Fibroblast of lung (primary cell): Measurements from ENCODE around the gene NFE2L3. TPM values are rescaled to one million over a fixed set of nuclear protein-coding genes. Genes with fewer than 3 reads are reported as not detected.

ENCODE experiments used
- DNase-seq, 2 donors: peaks; one replicate each; pipeline versions ENCODE4 v3.0.0 to v3.0.0-alpha.2; 2010; ENCODE audit warnings: low read depth in 2 of 2
- H2AFZ ChIP-seq: 2 replicates; pipeline ENCODE4 v1.5.1; 2012; ENCODE audit warnings: low read length, control low read depth, inconsistent platforms
- H3K27ac ChIP-seq: 2 replicates; pipeline ENCODE4 v1.5.1; 2011; ENCODE audit warnings: low read length, control low read depth; ENCODE audit not compliant: insufficient read depth
- H3K27me3 ChIP-seq: 2 replicates; pipeline ENCODE4 v1.5.1; 2011; ENCODE audit warnings: mild to moderate bottlenecking, low read length; ENCODE audit not compliant: control insufficient read depth, insufficient read depth
- H3K36me3 ChIP-seq: 2 replicates; pipeline ENCODE4 v1.5.1; 2011; ENCODE audit warnings: low read length; ENCODE audit not compliant: control insufficient read depth, insufficient read depth
- H3K4me1 ChIP-seq: 2 replicates; pipeline ENCODE4 v1.5.1; 2011; ENCODE audit warnings: low read length; ENCODE audit not compliant: control insufficient read depth, insufficient read depth; ENCODE audit errors: extremely low read depth
- H3K4me2 ChIP-seq: 2 replicates; pipeline ENCODE4 v1.5.1; 2011; ENCODE audit warnings: low read length, control low read depth; ENCODE audit not compliant: insufficient read depth; ENCODE audit errors: extremely low read depth
- H3K4me3 ChIP-seq, 4 experiments: fragments of 200-600 bp in 1 of 4; sonication (generic) in 1 of 4; replicated peaks in 1 of 4; 2 replicates each; pipeline ENCODE4 v1.5.1; 2011 to 2016; ENCODE audit warnings: low read length in 4 of 4, low read depth in 3 of 4, mild to moderate bottlenecking in 3 of 4, control low read depth in 2 of 4, inconsistent platforms in 1 of 4, mixed read lengths in 1 of 4; ENCODE audit not compliant: insufficient read depth in 1 of 4; ENCODE audit errors: control extremely low read depth in 1 of 4
- H3K79me2 ChIP-seq: 2 replicates; pipeline ENCODE4 v1.5.1; 2012; ENCODE audit warnings: mild to moderate bottlenecking, low read length, inconsistent platforms; ENCODE audit not compliant: control insufficient read depth, insufficient read depth
- H3K9ac ChIP-seq: 2 replicates; pipeline ENCODE4 v1.5.1; 2011; ENCODE audit warnings: mild to moderate bottlenecking, low read length, control low read depth; ENCODE audit not compliant: insufficient read depth
- H3K9me3 ChIP-seq: 2 replicates; pipeline ENCODE4 v1.5.1; 2012; ENCODE audit warnings: low read depth, low read length; ENCODE audit not compliant: control insufficient read depth, insufficient read depth
- H4K20me1 ChIP-seq: 2 replicates; pipeline ENCODE4 v1.5.1; 2011; ENCODE audit warnings: low read length; ENCODE audit not compliant: control insufficient read depth, insufficient read depth; ENCODE audit errors: extremely low read depth
- EZH2 ChIP-seq: IDR thresholded peaks from 2 replicates; pipeline ENCODE4 v1.5.1; 2012; ENCODE audit warnings: low read length, control low read depth, mild to moderate bottlenecking; ENCODE audit errors: missing control alignments
- polyA plus RNA-seq, 2 donors: library from polyadenylated mRNA; depleted of rRNA in 1 of 2; stranded (reverse) in 1 of 2; unstranded in 1 of 2; fragments of >200 nt; gene quantifications; 2 replicates each; pipeline ENCODE4 v1.2.1, GENCODE V29; 2011 to 2012; ENCODE audit warnings: missing spikeins in 1 of 2
- total RNA-seq: library from RNA; depleted of rRNA; stranded (reverse); fragments of >200 nt; gene quantifications from 2 replicates; pipeline ENCODE4 v1.2.1, GENCODE V29; 2014
- TF ChIP-seq, protein P1 (sequence below), 2 donors: IDR thresholded peaks in 1 of 2; conservative IDR thresholded peaks in 1 of 2; 1 replicate in 1 of 2; 2 replicates in 1 of 2; pipeline ENCODE4 v1.5.1; 2011 to 2012; ENCODE audit warnings: low read length in 2 of 2, control low read depth in 1 of 2, inconsistent platforms in 1 of 2, low read depth in 1 of 2, mild to moderate bottlenecking in 1 of 2

NFE2L3 gene
- total and polyA plus RNA-seq, 2 donors (not counting 1 experiment from before 2014, with no cell fraction given) = 5.3 to 9.1 TPM

DNA sequence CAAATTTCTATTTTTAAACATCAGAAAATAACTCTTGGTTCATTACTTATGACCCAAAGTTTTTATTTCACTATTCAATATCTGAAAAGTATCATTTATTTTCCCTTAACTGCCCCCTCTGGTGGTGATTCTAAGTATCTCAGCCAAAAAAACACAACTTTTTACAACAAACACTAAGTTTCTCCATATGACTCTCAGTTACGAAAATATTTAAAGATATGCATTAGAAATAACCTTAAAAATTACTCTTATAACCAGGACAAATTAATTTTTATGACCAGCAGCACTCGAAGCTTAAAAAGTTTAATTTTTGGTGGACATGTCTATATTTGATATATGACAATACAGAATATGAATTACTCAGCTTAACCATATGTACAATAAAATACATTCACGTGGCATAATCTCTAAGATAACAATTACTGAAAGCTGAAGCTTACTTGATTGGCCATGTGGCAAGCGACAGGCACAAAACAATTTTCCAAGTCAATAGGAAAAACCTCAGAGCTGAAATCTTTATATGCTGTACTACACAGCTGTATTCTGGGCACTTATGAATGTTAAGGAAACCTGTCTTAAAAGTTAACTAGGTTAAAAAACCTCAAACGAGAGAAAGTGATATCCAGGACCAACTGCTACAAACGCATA, 46.3 kb downstream of the NFE2L3 start:
- no peaks in the 10 kb centered on the region for H3K27me3 ChIP-seq
- peak overlapping the region; percentile 82 for H3K4me2 ChIP-seq
- TF ChIP-seq, protein P1, sequence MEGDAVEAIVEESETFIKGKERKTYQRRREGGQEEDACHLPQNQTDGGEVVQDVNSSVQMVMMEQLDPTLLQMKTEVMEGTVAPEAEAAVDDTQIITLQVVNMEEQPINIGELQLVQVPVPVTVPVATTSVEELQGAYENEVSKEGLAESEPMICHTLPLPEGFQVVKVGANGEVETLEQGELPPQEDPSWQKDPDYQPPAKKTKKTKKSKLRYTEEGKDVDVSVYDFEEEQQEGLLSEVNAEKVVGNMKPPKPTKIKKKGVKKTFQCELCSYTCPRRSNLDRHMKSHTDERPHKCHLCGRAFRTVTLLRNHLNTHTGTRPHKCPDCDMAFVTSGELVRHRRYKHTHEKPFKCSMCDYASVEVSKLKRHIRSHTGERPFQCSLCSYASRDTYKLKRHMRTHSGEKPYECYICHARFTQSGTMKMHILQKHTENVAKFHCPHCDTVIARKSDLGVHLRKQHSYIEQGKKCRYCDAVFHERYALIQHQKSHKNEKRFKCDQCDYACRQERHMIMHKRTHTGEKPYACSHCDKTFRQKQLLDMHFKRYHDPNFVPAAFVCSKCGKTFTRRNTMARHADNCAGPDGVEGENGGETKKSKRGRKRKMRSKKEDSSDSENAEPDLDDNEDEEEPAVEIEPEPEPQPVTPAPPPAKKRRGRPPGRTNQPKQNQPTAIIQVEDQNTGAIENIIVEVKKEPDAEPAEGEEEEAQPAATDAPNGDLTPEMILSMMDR (conservative IDR thresholded peaks at IDR 0.05 in 1 of 2, IDR thresholded peaks at IDR 0.05 in 1 of 2; ENCODE audit: low read depth in 1 of 2, low read length in 2 of 2) = peak in 1 of 2 donors; percentile 65
- no peak for TF ChIP-seq EZH2
- H2AFZ ChIP-seq = no peak overlapping the region
- peaks cover 2% of the 10 kb centered on the region for H3K36me3 ChIP-seq
- H4K20me1 ChIP-seq = peaks cover 10% of the 10 kb centered on the region
- DNase-seq = peak in 1 of 2 donors; percentile 55
- H3K9ac ChIP-seq = peak overlapping the region; percentile 4
- peaks cover 10% of the 10 kb centered on the region for H3K4me1 ChIP-seq
- peak overlapping the region; percentile 87 to 99 (median 92) for H3K4me3 ChIP-seq
- no peaks in the 10 kb centered on the region for H3K9me3 ChIP-seq
- H3K79me2 ChIP-seq = peaks cover 89% of the 10 kb centered on the region
- H3K27ac ChIP-seq = no peak overlapping the region

DNA sequence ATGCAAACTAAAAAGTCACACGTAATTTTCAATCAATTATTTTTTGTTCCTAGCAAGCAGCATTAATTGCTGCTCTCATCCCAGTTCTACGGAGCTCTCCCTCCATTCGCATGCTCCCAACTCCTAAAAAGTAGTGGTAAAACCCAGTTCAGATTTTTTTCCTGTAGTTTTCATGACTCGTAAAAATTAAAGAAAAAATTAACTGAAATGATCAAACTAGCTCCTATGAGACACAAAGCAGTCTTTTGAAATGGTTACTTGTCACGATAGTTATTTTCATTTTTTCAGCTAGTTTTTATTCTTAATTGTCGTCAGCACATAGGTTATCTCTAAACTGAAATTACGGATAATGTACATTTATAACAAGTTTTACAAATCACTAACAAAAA, 46.8 kb downstream of the NFE2L3 start:
- no peak for DNase-seq
- Histone ChIP-seq H3K27me3 (no peaks in the 10 kb centered on the region), H3K27ac (peak overlapping the region; percentile 98), H3K9ac (peak overlapping the region; percentile 95), H3K4me3 (peak overlapping the region; percentile 87 to 99 (median 92)), H2AFZ (no peak overlapping the region), H3K9me3 (no peaks in the 10 kb centered on the region), H4K20me1 (peaks cover 10% of the 10 kb centered on the region), H3K79me2 (peaks cover 89% of the 10 kb centered on the region), H3K4me2 (peak overlapping the region; percentile 64), H3K4me1 (peaks cover 10% of the 10 kb centered on the region), H3K36me3 (peaks cover 2% of the 10 kb centered on the region)
- TF ChIP-seq, protein P1 (conservative IDR thresholded peaks at IDR 0.05 in 1 of 2, IDR thresholded peaks at IDR 0.05 in 1 of 2; ENCODE audit: low read depth in 1 of 2, low read length in 2 of 2) = no peak
- TF ChIP-seq EZH2 = no peak

DNA sequence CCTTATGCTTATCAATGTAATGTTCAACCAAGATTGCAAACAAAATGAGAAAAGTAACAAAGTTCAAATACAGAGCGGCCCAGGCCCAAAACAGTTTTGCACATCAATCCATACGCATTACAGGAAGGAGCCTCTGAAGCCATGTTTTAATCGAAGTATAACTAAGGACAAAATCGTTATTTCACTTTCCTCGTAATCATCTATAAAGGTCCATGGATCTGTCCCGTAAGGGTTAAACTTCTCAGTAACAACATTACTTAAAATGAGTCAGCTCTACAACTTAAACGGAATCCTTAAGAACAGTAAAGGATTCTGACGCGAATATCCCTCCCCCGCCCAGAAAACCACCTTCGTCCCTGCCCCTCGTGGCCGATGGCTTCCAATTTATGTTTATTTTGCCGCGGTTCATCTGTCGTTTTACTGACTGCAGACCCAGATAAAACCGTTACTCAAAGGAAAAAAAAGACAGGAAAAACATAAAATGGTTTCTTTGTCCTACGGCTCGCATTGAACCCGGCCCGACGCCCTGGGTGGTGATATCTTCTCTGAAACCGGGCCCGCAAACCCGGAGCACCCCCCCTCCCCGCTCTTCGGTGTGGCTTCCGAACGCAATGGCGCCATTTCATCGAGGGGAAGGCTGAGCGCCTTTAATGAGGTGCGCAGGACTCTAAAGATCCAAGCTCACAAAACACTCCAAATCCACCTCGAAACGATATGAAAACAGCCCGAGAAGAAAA, 47.5 kb downstream of the NFE2L3 start:
- peaks cover 10% of the 10 kb centered on the region for H3K4me1 ChIP-seq
- no peaks in the 10 kb centered on the region for H3K27me3 ChIP-seq
- peaks cover 89% of the 10 kb centered on the region for H3K79me2 ChIP-seq
- H4K20me1 ChIP-seq = peaks cover 10% of the 10 kb centered on the region
- peak overlapping the region; percentile 98 for H3K27ac ChIP-seq
- H3K9ac ChIP-seq = peak overlapping the region; percentile 95
- peak overlapping the region; percentile 64 for H3K4me2 ChIP-seq
- TF ChIP-seq, protein P1 (conservative IDR thresholded peaks at IDR 0.05 in 1 of 2, IDR thresholded peaks at IDR 0.05 in 1 of 2; ENCODE audit: low read depth in 1 of 2, low read length in 2 of 2) = no peak
- TF ChIP-seq EZH2 = no peak
- peaks cover 2% of the 10 kb centered on the region for H3K36me3 ChIP-seq
- peak overlapping the region; percentile 87 to 99 (median 92) for H3K4me3 ChIP-seq
- DNase-seq = peak; percentile 36 to 57
- no peak overlapping the region for H2AFZ ChIP-seq
- H3K9me3 ChIP-seq = no peaks in the 10 kb centered on the region
